Mesendoderm (in vitro differentiated cells): ENCODE data around the gene SUSD2.

Experiments
- DNase-seq: peaks from one replicate; pipeline ENCODE4 v3.0.0; 2013
- H2AK5ac ChIP-seq: 2 replicates; pipeline ENCODE4 v1.6.1; 2013; ENCODE audit warnings: low read length, inconsistent platforms
- H2BK120ac ChIP-seq: 2 replicates; pipeline ENCODE4 v1.6.1; 2013; ENCODE audit warnings: low read depth, mild to moderate bottlenecking, low read length, moderate library complexity, mixed read lengths
- H2BK15ac ChIP-seq: replicated peaks from 2 replicates; pipeline ENCODE4 v1.6.1; 2013; ENCODE audit warnings: low read depth, mild to moderate bottlenecking, moderate library complexity
- H2BK5ac ChIP-seq: 2 replicates; pipeline ENCODE4 v1.6.1; 2013; ENCODE audit warnings: low read length, inconsistent platforms
- H3K18ac ChIP-seq: 2 replicates; pipeline ENCODE4 v1.6.1; 2013; ENCODE audit warnings: mild to moderate bottlenecking, low read length, mixed read lengths
- H3K23ac ChIP-seq: one replicate; pipeline ENCODE4 v1.6.1; 2013; ENCODE audit warnings: low read length
- H3K27ac ChIP-seq: 2 replicates; pipeline ENCODE4 v1.5.1; 2013; ENCODE audit warnings: low read depth, mild to moderate bottlenecking, inconsistent platforms, low read length, moderate library complexity
- H3K27me3 ChIP-seq: 2 replicates; pipeline ENCODE4 v1.6.1; 2013; ENCODE audit warnings: low read length, control low read depth, mild to moderate bottlenecking, inconsistent platforms; ENCODE audit not compliant: insufficient read depth, poor library complexity
- H3K36me3 ChIP-seq: 2 replicates; pipeline ENCODE4 v1.6.1; 2013; ENCODE audit warnings: low read length, inconsistent platforms; ENCODE audit not compliant: control insufficient read depth, insufficient read depth
- H3K4ac ChIP-seq: one replicate; pipeline ENCODE4 v1.6.1; 2013; ENCODE audit warnings: low read depth, mild to moderate bottlenecking, low read length, moderate library complexity
- H3K4me1 ChIP-seq: 2 replicates; pipeline ENCODE4 v1.6.1; 2013; ENCODE audit warnings: low read depth, low read length, inconsistent platforms; ENCODE audit not compliant: control insufficient read depth
- H3K4me2 ChIP-seq: 2 replicates; pipeline ENCODE4 v1.6.1; 2013; ENCODE audit warnings: low read length
- H3K4me3 ChIP-seq: 2 replicates; pipeline ENCODE4 v1.5.1; 2013; ENCODE audit warnings: mild to moderate bottlenecking, low read length
- H3K56ac ChIP-seq: one replicate; pipeline ENCODE4 v1.6.1; 2013; ENCODE audit warnings: low read length
- H3K79me1 ChIP-seq: 2 replicates; pipeline ENCODE4 v1.6.1; 2013; ENCODE audit warnings: low read length, inconsistent platforms
- H3K79me2 ChIP-seq: 2 replicates; pipeline ENCODE4 v1.6.1; 2013; ENCODE audit warnings: mild to moderate bottlenecking, low read length; ENCODE audit not compliant: control insufficient read depth, insufficient read depth
- H3K9ac ChIP-seq: 2 replicates; pipeline ENCODE4 v1.6.1; 2013; ENCODE audit warnings: low read length, inconsistent platforms
- H4K5ac ChIP-seq: one replicate; pipeline ENCODE4 v1.6.1; 2013; ENCODE audit warnings: low read length
- H4K8ac ChIP-seq: one replicate; pipeline ENCODE4 v1.6.1; 2013; ENCODE audit warnings: low read depth, mild to moderate bottlenecking, control low read depth, low read length, moderate library complexity
- WGBS: extraction: QIAGEN DNeasy Blood & Tissue Kit; methylation state at CpG from one replicate; pipeline ENCODE4 v1.1.7; 2013; ENCODE audit warnings: low lambda C conversion rate, missing lambda C conversion rate; ENCODE audit not compliant: insufficient coverage; ENCODE audit errors: extremely low coverage; 5-methylcytosine and 5-hydroxymethylcytosine counted together

Gene SUSD2

GRCh38 chr22:24137595-24137994 is 43.7 kb upstream of the SUSD2 start:
- Histone ChIP-seq H4K5ac (no peak overlapping the region), H3K56ac (no peak overlapping the region), H3K36me3 (no peaks in the 10 kb centered on the region), H3K27ac (no peak overlapping the region), H3K23ac (no peak overlapping the region), H2BK120ac (no peak overlapping the region), H2BK5ac (no peak overlapping the region), H3K4me2 (no peak overlapping the region), H2BK15ac (no peak overlapping the region), H3K4me3 (no peak overlapping the region), H3K18ac (no peak overlapping the region), H4K8ac (no peak overlapping the region), H3K27me3 (no peaks in the 10 kb centered on the region), H3K9ac (no peak overlapping the region), H2AK5ac (no peak overlapping the region), H3K79me1 (no peaks in the 10 kb centered on the region), H3K79me2 (no peaks in the 10 kb centered on the region), H3K4me1 (no peaks in the 10 kb centered on the region), H3K4ac (no peak overlapping the region)
- no peak for DNase-seq
- WGBS = no CpG with 5 or more reads among the region's 2 CpGs

- WGBS = no CpG with 5 or more reads among the region's 7 CpGs
- no peak overlapping the region for H3K27ac ChIP-seq
- H4K5ac ChIP-seq = no peak overlapping the region
- H2BK5ac ChIP-seq = no peak overlapping the region
- no peak overlapping the region for H3K23ac ChIP-seq
- H3K79me1 ChIP-seq = no peaks in the 10 kb centered on the region
- H3K36me3 ChIP-seq = no peaks in the 10 kb centered on the region
- H3K4me2 ChIP-seq = no peak overlapping the region
- no peak overlapping the region for H3K56ac ChIP-seq
- no peaks in the 10 kb centered on the region for H3K79me2 ChIP-seq
- no peak overlapping the region for H2AK5ac ChIP-seq
- H3K27me3 ChIP-seq = no peaks in the 10 kb centered on the region
- no peak overlapping the region for H2BK120ac ChIP-seq
- no peak overlapping the region for H3K9ac ChIP-seq
- no peak overlapping the region for H3K18ac ChIP-seq
- no peak overlapping the region for H2BK15ac ChIP-seq
- no peak overlapping the region for H3K4ac ChIP-seq
- no peak for DNase-seq
- no peak overlapping the region for H3K4me3 ChIP-seq
- H4K8ac ChIP-seq = no peak overlapping the region
- H3K4me1 ChIP-seq = no peaks in the 10 kb centered on the region
Measured at GRCh38 chr22:24138649-24139420, 42.5 kb upstream of the SUSD2 start.

GRCh38 chr22:24140357-24140756 is 40.9 kb upstream of the SUSD2 start:
- H3K56ac ChIP-seq = no peak overlapping the region
- H3K4me2 ChIP-seq = no peak overlapping the region
- H3K79me1 ChIP-seq = peaks cover 2% of the 10 kb centered on the region
- H2BK120ac ChIP-seq = no peak overlapping the region
- no peak overlapping the region for H3K18ac ChIP-seq
- H3K36me3 ChIP-seq = no peaks in the 10 kb centered on the region
- H3K27ac ChIP-seq = no peak overlapping the region
- no peak for DNase-seq
- H2BK5ac ChIP-seq = no peak overlapping the region
- no peak overlapping the region for H4K8ac ChIP-seq
- H3K27me3 ChIP-seq = no peaks in the 10 kb centered on the region
- H3K9ac ChIP-seq = no peak overlapping the region
- no peak overlapping the region for H2BK15ac ChIP-seq
- H3K79me2 ChIP-seq = no peaks in the 10 kb centered on the region
- no peak overlapping the region for H3K4me3 ChIP-seq
- no peak overlapping the region for H3K23ac ChIP-seq
- no peak overlapping the region for H2AK5ac ChIP-seq
- no CpG with 5 or more reads among the region's 3 CpGs for WGBS
- H3K4me1 ChIP-seq = no peaks in the 10 kb centered on the region
- no peak overlapping the region for H4K5ac ChIP-seq
- no peak overlapping the region for H3K4ac ChIP-seq

- no peak overlapping the region for H3K9ac ChIP-seq
- H2AK5ac ChIP-seq = no peak overlapping the region
- no peaks in the 10 kb centered on the region for H3K79me2 ChIP-seq
- H3K56ac ChIP-seq = no peak overlapping the region
- H3K18ac ChIP-seq = no peak overlapping the region
- no peak for DNase-seq
- no peak overlapping the region for H4K8ac ChIP-seq
- peaks cover 2% of the 10 kb centered on the region for H3K4me1 ChIP-seq
- H3K27ac ChIP-seq = no peak overlapping the region
- H3K36me3 ChIP-seq = no peaks in the 10 kb centered on the region
- peaks cover 2% of the 10 kb centered on the region for H3K79me1 ChIP-seq
- H2BK15ac ChIP-seq = no peak overlapping the region
- no peak overlapping the region for H3K4ac ChIP-seq
- no peak overlapping the region for H3K4me3 ChIP-seq
- H3K4me2 ChIP-seq = no peak overlapping the region
- no peaks in the 10 kb centered on the region for H3K27me3 ChIP-seq
- H3K23ac ChIP-seq = no peak overlapping the region
- no peak overlapping the region for H4K5ac ChIP-seq
- WGBS = no CpG with 5 or more reads among the region's 2 CpGs
- H2BK120ac ChIP-seq = no peak overlapping the region
- H2BK5ac ChIP-seq = no peak overlapping the region
Measured at GRCh38 chr22:24141586-24141985, 39.7 kb upstream of the SUSD2 start.

- Histone ChIP-seq H3K23ac (no peak overlapping the region), H4K5ac (no peak overlapping the region), H3K4ac (no peak overlapping the region), H4K8ac (no peak overlapping the region), H2BK5ac (no peak overlapping the region), H2BK120ac (no peak overlapping the region), H3K4me3 (no peak overlapping the region), H3K56ac (no peak overlapping the region), H3K27me3 (no peaks in the 10 kb centered on the region), H3K4me1 (peaks cover 6% of the 10 kb centered on the region), H2BK15ac (no peak overlapping the region), H3K27ac (no peak overlapping the region), H2AK5ac (no peak overlapping the region), H3K18ac (no peak overlapping the region), H3K36me3 (no peaks in the 10 kb centered on the region), H3K79me2 (no peaks in the 10 kb centered on the region), H3K9ac (no peak overlapping the region), H3K79me1 (peaks cover 2% of the 10 kb centered on the region), H3K4me2 (no peak overlapping the region)
- no CpG with 5 or more reads among the region's 2 CpGs for WGBS
- DNase-seq = peak; percentile 26
Measured at GRCh38 chr22:24142241-24142640, 39.0 kb upstream of the SUSD2 start.

GRCh38 chr22:24142831-24143230 is 38.5 kb upstream of the SUSD2 start:
- Histone ChIP-seq H2AK5ac (no peak overlapping the region), H2BK5ac (no peak overlapping the region), H3K4ac (no peak overlapping the region), H3K27me3 (no peaks in the 10 kb centered on the region), H3K56ac (no peak overlapping the region), H3K4me1 (peaks cover 6% of the 10 kb centered on the region), H3K36me3 (no peaks in the 10 kb centered on the region), H2BK120ac (no peak overlapping the region), H3K4me3 (no peak overlapping the region), H4K8ac (no peak overlapping the region), H3K9ac (no peak overlapping the region), H4K5ac (no peak overlapping the region), H2BK15ac (no peak overlapping the region), H3K79me1 (peaks cover 2% of the 10 kb centered on the region), H3K23ac (no peak overlapping the region), H3K79me2 (no peaks in the 10 kb centered on the region), H3K27ac (no peak overlapping the region), H3K4me2 (no peak overlapping the region), H3K18ac (no peak overlapping the region)
- no peak for DNase-seq
- WGBS = no CpG with 5 or more reads among the region's 3 CpGs
